OCI-LY1 (cell line): ENCODE results near the gene CENPX.

Experiments
- H2AFZ ChIP-seq: fragments of 200-600 bp; sonication (generic), shearing (Covaris generic); 2 replicates; pipeline ENCODE4 v1.6.0; 2014; ENCODE audit warnings: antibody characterized with exemption, mild to moderate bottlenecking, low read length
- H3F3A ChIP-seq: fragments of 200-600 bp; sonication (generic), shearing (Covaris generic); 2 replicates; pipeline ENCODE4 v1.6.0; 2014; ENCODE audit warnings: mild to moderate bottlenecking, antibody characterized with exemption, low read length, moderate library complexity; ENCODE audit not compliant: insufficient read depth
- H3K27ac ChIP-seq: fragments of 200-600 bp; sonication (generic); 2 replicates; pipeline ENCODE4 v1.5.1; 2014; ENCODE audit warnings: low read length, mixed run types, mild to moderate bottlenecking, low read depth; ENCODE audit not compliant: poor library complexity, severe bottlenecking
- H3K27me3 ChIP-seq: fragments of 200-600 bp; sonication (generic); 2 replicates; pipeline ENCODE4 v1.6.0; 2014; ENCODE audit warnings: antibody characterized with exemption, mild to moderate bottlenecking, low read length, moderate library complexity; ENCODE audit not compliant: insufficient read depth
- H3K36me3 ChIP-seq: fragments of 200-600 bp; sonication (generic); 2 replicates; pipeline ENCODE4 v1.6.1; 2014; ENCODE audit warnings: mild to moderate bottlenecking, antibody characterized with exemption, low read length, moderate library complexity, mixed read lengths; ENCODE audit not compliant: insufficient read depth
- H3K4me1 ChIP-seq: fragments of 200-600 bp; sonication (generic); 2 replicates; pipeline ENCODE4 v1.5.1; 2014; ENCODE audit warnings: mild to moderate bottlenecking, low read length, moderate library complexity; ENCODE audit not compliant: insufficient read depth, severe bottlenecking
- H3K4me2 ChIP-seq: fragments of 200-600 bp; sonication (generic), shearing (Covaris generic); 2 replicates; pipeline ENCODE4 v1.6.1; 2014; ENCODE audit warnings: low read length
- H3K4me3 ChIP-seq: fragments of 200-600 bp; sonication (generic); 2 replicates; pipeline ENCODE4 v1.5.1; 2014; ENCODE audit warnings: low read length, low read depth, mild to moderate bottlenecking, mixed read lengths; ENCODE audit not compliant: poor library complexity, severe bottlenecking
- H3K79me2 ChIP-seq: fragments of 200-600 bp; shearing (Covaris generic); 2 replicates; pipeline ENCODE4 v1.6.1; 2016; ENCODE audit warnings: mixed run types, low read length, mixed read lengths; ENCODE audit not compliant: insufficient read depth
- H3K9ac ChIP-seq: fragments of 200-600 bp; sonication (generic), shearing (Covaris generic); 2 replicates; pipeline ENCODE4 v1.6.1; 2014; ENCODE audit warnings: mild to moderate bottlenecking, low read length, mixed read lengths
- H3K9me2 ChIP-seq: fragments of 200-600 bp; sonication (generic), shearing (Covaris generic); 2 replicates; pipeline ENCODE4 v1.6.1; 2014; ENCODE audit warnings: low read depth, mild to moderate bottlenecking, low read length, mixed read lengths
- H3K9me3 ChIP-seq: fragments of 200-600 bp; shearing (Covaris generic); 2 replicates; pipeline ENCODE4 v1.6.1; 2014; ENCODE audit warnings: low read length, mixed read lengths
- H4K20me1 ChIP-seq: fragments of 200-600 bp; sonication (generic), shearing (Covaris generic); 2 replicates; pipeline ENCODE4 v1.6.0; 2016; ENCODE audit warnings: mild to moderate bottlenecking, low read length; ENCODE audit not compliant: insufficient read depth
- CTCF ChIP-seq: fragments of 200-600 bp; sonication (generic), shearing (Covaris generic); IDR thresholded peaks from 2 replicates; pipeline ENCODE4 v1.5.1; 2017; ENCODE audit warnings: mild to moderate bottlenecking, antibody characterized with exemption, low read length, moderate library complexity, mixed read lengths
- EZH2 ChIP-seq: fragments of 200-600 bp; sonication (generic), shearing (Covaris generic); IDR thresholded peaks from 2 replicates; pipeline ENCODE4 v1.8.0; 2017; ENCODE audit warnings: borderline replicate concordance, mixed run types, mild to moderate bottlenecking, antibody characterized with exemption, low read length, moderate library complexity, mixed read lengths

The CENPX gene

GRCh38 chr17:81973432-81973831 lies 49.2 kb downstream of the CENPX start:
- Histone ChIP-seq H3K9ac (no peak overlapping the region), H3K79me2 (no peaks in the 10 kb centered on the region), H3K9me2 (no peaks in the 10 kb centered on the region), H3K27ac (no peak overlapping the region), H4K20me1 (no peaks in the 10 kb centered on the region), H3K27me3 (no peaks in the 10 kb centered on the region; the same call in 1 of the 2 replicates), H3K36me3 (no peaks in the 10 kb centered on the region), H3K4me2 (no peak overlapping the region), H3K4me1 (peaks cover 13% of the 10 kb centered on the region), H3K4me3 (no peak overlapping the region), H2AFZ (no peak overlapping the region), H3K9me3 (no peaks in the 10 kb centered on the region; the same call in 1 of the 2 replicates), H3F3A (no peaks in the 10 kb centered on the region)
- no peak for TF ChIP-seq EZH2
- TF ChIP-seq CTCF: no peak

GRCh38 chr17:81968850-81969812 lies 53.5 kb downstream of the CENPX start:
- H3K4me3 ChIP-seq: no peak overlapping the region
- TF ChIP-seq CTCF (no peak), EZH2 (no peak)
- H2AFZ ChIP-seq: no peak overlapping the region
- H3K9ac ChIP-seq: no peak overlapping the region
- no peaks in the 10 kb centered on the region for H3K9me2 ChIP-seq
- no peaks in the 10 kb centered on the region; the same call in 1 of the 2 replicates for H3K9me3 ChIP-seq
- H3K27ac ChIP-seq: no peak overlapping the region
- H3K4me1 ChIP-seq: peaks cover 18% of the 10 kb centered on the region
- no peaks in the 10 kb centered on the region for H3F3A ChIP-seq
- H3K36me3 ChIP-seq: no peaks in the 10 kb centered on the region
- H3K4me2 ChIP-seq: no peak overlapping the region
- H4K20me1 ChIP-seq: no peaks in the 10 kb centered on the region
- H3K27me3 ChIP-seq: peaks cover 6% of the 10 kb centered on the region; the same call in 1 of the 2 replicates
- H3K79me2 ChIP-seq: no peaks in the 10 kb centered on the region
